GM23248 (cell line): ENCODE measurements around the gene B3GNT5.

ENCODE experiments used
- EZH2 ChIP-seq: fragments of 200-600 bp; sonication (generic); IDR thresholded peaks from 2 replicates; pipeline ENCODE4 v1.6.1; 2018; ENCODE audit warnings: antibody characterized with exemption, mild to moderate bottlenecking; ENCODE audit not compliant: insufficient read depth, poor library complexity, severe bottlenecking
- EZH2phosphoT487 ChIP-seq: fragments of 200-600 bp; sonication (generic); IDR thresholded peaks from 2 replicates; pipeline ENCODE4 v1.6.1; 2018; ENCODE audit warnings: antibody characterized with exemption, moderate library complexity, mild to moderate bottlenecking, low read depth; ENCODE audit not compliant: insufficient read depth

- TF ChIP-seq EZH2phosphoT487 = no peak
- no peak for TF ChIP-seq EZH2
Observed at GRCh38 chr3:183226333-183226890, 26.6 kb upstream of the B3GNT5 start.
